HG03039 (cell line): ENCODE measurements around the gene SLC4A5.

ENCODE experiments used
- ATAC-seq: cut with Tn5 transposase; IDR thresholded peaks from one replicate; pipeline ENCODE4 v1.9.1; 2021; ENCODE audit warnings: mild to moderate bottlenecking, moderate library complexity; ENCODE audit not compliant: unreplicated experiment

SLC4A5 gene

DNA sequence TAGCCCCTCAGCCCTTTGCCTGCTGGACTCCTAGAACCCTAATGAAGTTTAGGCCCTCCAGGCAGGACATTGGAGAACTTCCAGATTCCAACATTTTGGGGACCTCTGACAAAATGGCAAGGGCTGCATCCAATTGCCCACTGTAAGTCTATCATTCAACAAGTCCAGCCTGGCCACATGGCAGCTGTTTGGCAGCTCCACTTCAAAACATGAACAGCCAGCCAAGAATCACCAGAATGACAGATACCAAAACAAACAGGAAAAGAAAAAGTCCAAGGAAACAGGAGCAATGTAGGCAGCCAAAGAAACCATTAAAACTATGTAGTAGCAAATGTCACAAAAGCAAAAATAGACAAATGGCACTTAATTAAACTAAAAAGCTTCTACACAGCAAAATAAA, 25.5 kb downstream of the SLC4A5 start:
- ATAC-seq = no peak

DNA sequence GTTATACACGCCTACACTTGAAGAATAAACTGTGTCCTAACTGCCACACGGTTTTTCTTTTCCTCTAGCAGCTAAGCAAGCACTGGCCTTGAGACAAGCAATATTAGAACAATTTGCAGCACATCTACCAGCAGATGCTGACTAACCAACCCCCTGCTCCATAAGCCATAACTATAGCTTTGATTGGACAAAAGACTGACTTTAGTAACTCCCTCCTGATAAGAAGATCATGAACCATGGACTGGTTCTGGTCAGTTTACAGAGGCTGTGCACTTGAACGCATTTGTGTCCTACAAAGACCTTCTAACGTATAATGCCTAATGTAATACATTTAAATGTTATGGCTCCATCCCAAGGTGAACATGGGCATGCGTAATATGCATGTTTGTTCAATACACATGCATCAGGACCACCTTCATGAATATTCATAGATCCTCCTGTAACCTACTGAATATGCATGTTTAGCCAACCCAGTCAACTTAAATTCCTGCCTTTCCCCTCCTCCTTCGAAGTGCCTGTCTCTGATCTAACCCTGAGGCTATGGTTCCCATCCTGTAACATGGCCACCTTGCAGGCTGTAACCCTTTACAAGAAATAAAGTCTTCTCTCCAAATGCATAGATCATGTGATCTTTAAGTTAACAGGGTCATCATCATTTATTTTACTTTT, 26.5 kb downstream of the SLC4A5 start:
- ATAC-seq = no peak

- ATAC-seq = no peak
These were observed 29.1 kb downstream of the SLC4A5 start for GRCh38 chr2:74314107-74314506.

DNA sequence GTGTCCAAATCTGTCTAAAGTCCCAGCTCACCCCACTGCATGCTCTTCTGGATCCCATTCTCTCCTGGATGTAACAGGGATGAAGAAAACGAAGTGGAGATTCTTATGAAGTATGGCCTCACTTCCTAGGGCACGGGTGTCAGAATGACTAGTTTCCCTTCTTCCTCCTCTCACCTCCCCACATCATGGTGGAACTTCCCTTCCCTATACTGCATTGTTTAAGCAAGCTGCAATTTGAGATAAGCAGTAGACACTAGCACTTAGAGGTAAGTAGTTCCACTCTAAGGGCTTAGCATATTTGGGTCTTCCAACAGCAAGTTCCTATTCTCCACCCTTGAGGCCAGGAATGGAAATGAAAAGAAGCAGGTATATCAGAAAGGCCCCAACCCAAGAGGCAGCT, 29.7 kb downstream of the SLC4A5 start:
- ATAC-seq = no peak

DNA sequence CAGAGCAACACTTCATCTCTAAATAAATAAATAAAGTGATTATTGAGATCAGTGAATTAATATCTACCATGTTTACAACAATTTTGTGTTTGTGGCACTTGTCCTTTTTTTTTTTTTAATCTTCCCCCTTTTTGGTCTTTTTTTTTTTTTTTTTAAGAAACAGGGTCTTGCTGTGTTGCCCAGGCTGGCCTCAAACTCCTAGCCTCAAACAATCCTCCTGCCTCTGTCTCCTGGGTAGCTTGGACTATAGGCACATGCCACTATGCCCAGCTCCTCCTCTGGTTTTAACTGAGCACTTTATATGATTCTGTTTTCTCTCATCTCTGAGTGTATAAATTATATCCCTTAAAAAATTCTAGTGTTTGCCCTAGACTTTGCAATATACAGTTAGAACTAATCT, 30.3 kb downstream of the SLC4A5 start:
- ATAC-seq = no peak

DNA sequence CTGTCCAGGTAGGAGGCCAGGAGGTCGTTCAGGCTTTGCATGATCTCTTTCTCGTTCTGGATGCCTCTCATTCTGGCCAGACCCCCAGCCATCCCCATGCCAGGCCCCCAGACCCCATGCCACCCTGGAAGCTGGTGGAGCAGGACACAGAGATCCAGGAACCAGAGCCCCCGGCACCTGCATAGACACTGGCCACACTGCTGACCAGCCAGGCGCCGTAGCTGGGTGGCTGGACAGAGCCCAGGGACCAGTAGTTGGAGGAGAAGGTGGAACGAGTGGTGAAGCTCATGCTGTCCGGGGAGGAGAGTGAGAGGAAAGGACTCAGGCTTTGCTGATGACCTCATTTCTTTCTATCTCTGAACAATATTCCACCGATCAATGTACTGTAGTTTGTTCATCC, 35.5 kb downstream of the SLC4A5 start:
- no peak for ATAC-seq

GRCh38 chr2:74304332-74305148, 38.7 kb downstream of the SLC4A5 start:
- ATAC-seq = no peak

GRCh38 chr2:74302865-74303264, 40.4 kb downstream of the SLC4A5 start:
- ATAC-seq = no peak

DNA sequence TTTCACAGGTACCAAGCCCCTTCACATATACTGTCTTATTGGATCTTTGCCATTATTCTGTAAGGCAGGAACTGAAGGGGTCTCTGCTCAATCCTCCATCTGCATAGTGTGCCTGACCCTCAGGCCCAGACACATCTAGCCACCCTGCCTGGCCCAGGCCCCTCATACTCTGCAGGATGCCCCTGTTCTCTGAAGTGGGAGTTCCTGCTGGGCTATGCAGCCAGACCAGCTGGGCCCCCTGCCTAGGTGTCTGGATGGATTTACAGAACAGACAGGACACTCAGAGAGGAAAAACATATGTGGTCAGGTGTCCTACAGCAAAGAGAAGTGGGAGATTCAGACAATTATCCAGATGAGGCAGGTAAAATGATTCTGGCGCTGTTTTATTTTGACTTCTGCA, 42.0 kb downstream of the SLC4A5 start:
- no peak for ATAC-seq

- no peak for ATAC-seq
These were observed 42.7 kb downstream of the SLC4A5 start for GRCh38 chr2:74300506-74300905.

GRCh38 chr2:74297950-74298349, 45.3 kb downstream of the SLC4A5 start:
- no peak for ATAC-seq

DNA sequence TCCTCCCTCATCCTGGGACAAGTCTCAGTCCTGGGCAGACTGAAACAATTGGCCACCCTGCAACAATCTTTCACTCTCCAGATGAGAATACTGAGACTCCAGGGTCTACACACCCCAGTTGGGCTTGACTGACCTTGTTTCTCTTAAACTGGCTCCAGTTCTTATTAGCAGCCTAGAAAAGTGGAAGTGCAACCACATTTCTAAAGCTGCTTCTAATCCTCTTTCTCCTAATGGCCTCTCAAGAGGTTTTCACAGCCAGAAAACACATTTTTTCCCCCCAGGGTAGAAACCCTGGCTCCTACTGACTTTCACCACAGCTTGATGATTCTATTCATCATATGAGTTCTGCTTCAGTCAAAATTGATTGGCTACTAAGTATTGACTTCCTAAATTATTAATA, 45.8 kb downstream of the SLC4A5 start:
- no peak for ATAC-seq

- ATAC-seq = no peak
These were observed 49.8 kb downstream of the SLC4A5 start for GRCh38 chr2:74293191-74293991.

DNA sequence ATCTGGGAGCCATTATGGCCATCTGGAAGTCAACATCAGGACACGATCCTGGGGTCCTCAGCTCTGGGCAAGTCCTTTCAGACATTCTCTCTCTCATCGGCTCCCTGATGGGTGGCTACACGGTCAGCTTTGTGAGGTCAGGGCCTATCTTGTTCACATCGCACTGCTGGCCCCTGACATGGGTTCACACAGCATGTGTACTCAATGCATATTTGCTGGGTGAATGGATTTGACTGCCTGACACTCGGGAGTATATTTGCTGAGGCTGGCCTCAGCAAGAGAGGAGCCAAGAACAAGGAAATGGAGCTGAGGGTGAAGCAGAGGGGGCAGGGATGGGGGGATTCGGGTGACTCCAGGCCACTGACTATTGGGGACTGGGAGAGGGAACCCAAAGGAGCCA, 50.5 kb downstream of the SLC4A5 start:
- ATAC-seq = no peak

- ATAC-seq = no peak
These were observed 51.2 kb downstream of the SLC4A5 start for GRCh38 chr2:74291886-74292621.

GRCh38 chr2:74291218-74291544, 52.0 kb downstream of the SLC4A5 start:
- ATAC-seq = no peak

DNA sequence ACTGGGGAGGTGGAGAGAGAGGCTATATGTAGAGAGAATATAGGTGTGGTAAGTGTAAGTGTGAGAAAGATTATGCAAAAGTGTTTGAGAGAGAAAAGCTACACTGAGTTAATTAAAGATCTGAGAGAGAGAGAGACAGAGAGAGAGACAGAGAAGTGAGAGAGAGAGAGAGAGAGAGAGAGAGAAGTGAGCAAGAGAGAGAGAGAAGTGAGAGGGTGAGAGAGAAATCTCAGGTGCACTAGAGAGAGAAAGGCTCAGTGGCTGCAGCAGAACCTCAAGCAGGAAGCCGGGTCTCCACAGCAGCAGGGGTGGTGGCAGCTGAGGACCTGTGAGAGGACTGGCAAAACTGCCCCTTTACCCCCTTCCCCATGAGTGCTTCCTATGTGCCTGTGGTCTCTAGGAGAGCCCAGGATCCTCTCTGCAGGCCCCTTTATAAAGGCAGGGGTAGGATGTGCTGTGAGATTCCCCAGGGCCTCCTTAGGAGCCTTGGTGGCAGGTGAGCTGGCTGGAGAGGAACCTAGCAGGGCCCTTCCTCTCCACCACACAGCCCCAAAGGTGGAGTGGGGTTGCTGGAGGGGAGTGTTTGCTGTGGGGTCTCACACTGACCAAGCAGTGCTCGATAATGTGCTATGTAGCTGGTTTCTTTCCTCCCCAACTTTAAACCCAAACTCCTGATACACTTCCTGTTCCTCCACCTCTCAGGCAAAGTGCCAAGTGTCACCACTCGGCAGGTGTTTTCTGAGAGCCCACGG, 52.6 kb downstream of the SLC4A5 start:
- ATAC-seq = no peak

DNA sequence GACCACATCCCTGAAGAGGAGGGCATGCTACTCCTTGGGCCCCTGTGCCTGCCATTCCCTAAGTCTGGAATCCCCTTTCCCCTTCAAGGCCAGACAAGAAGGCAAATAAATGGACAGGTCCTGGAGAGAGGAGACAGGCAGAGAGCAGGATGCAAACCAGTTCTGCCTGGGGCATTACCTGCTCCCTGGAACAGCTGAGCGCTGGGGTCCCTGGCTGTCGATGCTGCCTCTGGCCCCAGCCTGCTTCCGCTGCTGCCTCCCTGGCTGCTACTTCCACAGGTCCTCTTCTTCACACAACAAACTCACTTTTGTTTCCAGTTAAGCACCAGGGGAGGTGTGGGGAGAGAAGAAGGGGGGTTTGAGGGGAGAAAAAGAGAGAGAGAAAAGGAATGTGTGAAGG, 53.1 kb downstream of the SLC4A5 start:
- ATAC-seq = no peak

DNA sequence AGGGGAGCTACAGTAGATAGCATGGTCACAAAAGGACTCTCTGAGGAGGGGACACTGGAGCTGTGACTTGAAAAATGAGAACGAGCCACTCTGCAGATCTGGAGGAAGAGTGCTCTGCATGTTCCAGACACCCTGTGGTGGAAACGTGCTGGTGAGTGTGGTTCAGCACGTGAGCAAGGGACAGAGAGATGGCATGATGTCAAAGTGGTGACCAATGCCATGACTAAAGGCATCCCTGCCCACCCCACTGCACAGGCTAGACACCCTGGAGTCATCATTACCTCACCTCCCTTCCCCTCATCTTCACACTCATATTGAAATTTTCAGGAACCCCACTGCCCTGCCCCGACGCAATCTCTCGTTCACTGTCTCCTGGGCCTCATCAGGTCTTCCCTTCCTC, 56.5 kb downstream of the SLC4A5 start:
- no peak for ATAC-seq

DNA sequence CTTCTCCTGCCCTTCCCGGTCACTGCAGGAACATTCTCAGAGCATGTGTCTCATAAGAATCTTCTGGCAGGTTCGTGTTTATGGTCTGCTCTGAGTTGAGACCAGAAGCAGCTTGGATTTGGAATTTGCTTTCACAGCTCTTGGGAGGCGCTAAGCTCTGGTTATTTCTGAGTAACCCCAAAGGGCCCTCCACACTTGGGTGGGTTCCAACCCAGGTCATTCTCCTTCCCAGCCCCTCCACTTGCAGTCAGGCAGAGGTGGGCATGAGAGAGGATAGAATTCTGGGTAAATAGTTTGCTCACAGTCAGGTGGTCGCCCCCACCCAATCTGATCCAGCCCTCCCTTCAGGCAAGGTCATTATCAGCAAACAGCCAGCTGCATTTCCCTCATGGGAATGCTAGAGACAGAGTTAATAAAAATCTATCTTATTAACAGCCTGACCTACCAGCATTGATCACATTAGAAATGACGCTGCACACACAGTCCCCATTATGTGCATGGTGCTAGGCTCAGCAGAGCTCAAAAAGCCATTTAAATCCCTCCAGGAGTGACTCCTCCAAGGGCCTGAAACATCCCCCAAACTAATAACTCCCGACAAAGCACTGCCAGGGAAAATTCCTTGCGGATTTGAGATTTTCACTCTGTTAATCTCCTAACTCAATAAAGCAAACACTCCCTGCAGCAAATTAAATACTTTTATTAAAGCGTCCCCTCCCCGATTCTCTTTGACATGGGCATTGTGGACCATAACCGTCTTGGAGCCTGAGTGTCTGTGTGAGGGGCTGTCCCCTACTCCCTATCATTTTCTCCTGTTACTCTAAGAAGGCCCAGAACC, 61.9 kb downstream of the SLC4A5 start:
- no peak for ATAC-seq
